Aorta (tissue), 5 donors: Measurements from ENCODE around the gene CACNA1B. TPM values are rescaled to one million over a fixed set of nuclear protein-coding genes. Genes with fewer than 3 reads are reported as not detected.
A peak's percentile ranks its signal among the peaks of the same experiment; 100 is the strongest.

Source experiments
- ATAC-seq: fragments of 200-7000 bp; cut with Tn5 transposase; one replicate; pipeline ENCODE4 v1.9.1; 2022; ENCODE audit warnings: moderate library complexity; ENCODE audit not compliant: low FRiP score
- DNase-seq, 2 donors: peaks; one replicate each; pipeline ENCODE4 v3.0.0-alpha.2; 2020
- H3K27ac ChIP-seq, 2 donors: one replicate each; pipeline ENCODE4 v1.5.1; 2013; ENCODE audit warnings: low read length in 2 of 2, mild to moderate bottlenecking in 2 of 2, moderate library complexity in 2 of 2, control low read depth in 1 of 2, inconsistent platforms in 1 of 2, low read depth in 1 of 2
- H3K27me3 ChIP-seq, 2 donors: one replicate each; pipeline ENCODE4 v1.6.1; 2013; ENCODE audit warnings: control low read depth in 1 of 2, low read length in 1 of 2, mild to moderate bottlenecking in 1 of 2, moderate library complexity in 1 of 2; ENCODE audit not compliant: insufficient read depth in 2 of 2, control insufficient read depth in 1 of 2
- H3K36me3 ChIP-seq, 2 donors: one replicate each; pipeline ENCODE4 v1.6.1; 2013; ENCODE audit warnings: control low read depth in 1 of 2, low read length in 1 of 2, mild to moderate bottlenecking in 1 of 2; ENCODE audit not compliant: insufficient read depth in 2 of 2, control insufficient read depth in 1 of 2
- H3K4me1 ChIP-seq, 2 donors: one replicate each; pipeline ENCODE4 v1.6.1; 2013; ENCODE audit warnings: low read length in 2 of 2, control low read depth in 1 of 2, mild to moderate bottlenecking in 1 of 2, moderate library complexity in 1 of 2; ENCODE audit not compliant: insufficient read depth in 2 of 2, control insufficient read depth in 1 of 2
- H3K4me3 ChIP-seq, 2 donors: one replicate each; pipeline ENCODE4 v1.5.1; 2013; ENCODE audit warnings: low read length in 2 of 2, control low read depth in 1 of 2, mild to moderate bottlenecking in 1 of 2
- H3K9me3 ChIP-seq: one replicate; pipeline ENCODE4 v1.6.1; 2013; ENCODE audit warnings: mild to moderate bottlenecking, low read length; ENCODE audit not compliant: control insufficient read depth
- WGBS, 2 donors: extraction: QIAGEN DNeasy Blood & Tissue Kit; methylation state at CpG; one replicate each; pipeline ENCODE4 v1.1.7; 2013; 5-methylcytosine and 5-hydroxymethylcytosine counted together
- intact Hi-C, 2 donors: fragments of 100-400 bp; cut with DNase I; formaldehyde crosslinking; loops; one replicate each; pipeline versions ENCODE4 v1.14.2 to v1.15.0; 2022
- polyA plus RNA-seq, 2 donors: library from polyadenylated mRNA; stranded (reverse); fragments of 200-250 nt; gene quantifications; one replicate each; pipeline ENCODE4 v1.2.3, GENCODE V29; 2013
- total RNA-seq, 2 donors: library from RNA; stranded (reverse); fragmentation: NEBNext Ultra II Directional; extraction: Animal tissue kit (Norgen Biotek cat#: 25700); gene quantifications; one replicate each; pipeline ENCODE4 v1.2.1, GENCODE V29; 2021
- donor health status: healthy with polysubstance abuse.
- donor health status: Bipolar disorder and iron deficiency.
- donor health status: DM: no; HTN: no; CAD: no.
- donor health status: DM: no; HTN: no; CAD: no.
- donor health status: DM: yes; HTN: yes; CAD: no.

The CACNA1B gene
- total and polyA plus RNA-seq, 4 donors, result under 0.01 to 0.05 (median 0.03) TPM; not detected in 1

- intact Hi-C loops, result no loop called here
- Histone ChIP-seq H3K36me3 (no peaks in the 10 kb centered on the region), H3K4me3 (no peak overlapping the region), H3K4me1 (no peaks in the 10 kb centered on the region), H3K27ac (no peak overlapping the region), H3K9me3 (no peaks in the 10 kb centered on the region), H3K27me3 (no peaks in the 10 kb centered on the region)
- ATAC-seq, result peak; percentile 15
- DNase-seq, result peak in 1 of 2 donors; percentile 49
- WGBS, 2 donors, result 68 to 72% methylated on average over 12 of the region's 12 CpGs
Measured at GRCh38 chr9:138072161-138072842, 194.7 kb downstream of the CACNA1B start.

- ATAC-seq (no peak), DNase-seq (peak in 1 of 2 donors; percentile 45)
- no peaks in the 10 kb centered on the region for H3K4me1 ChIP-seq
- no peak overlapping the region for H3K4me3 ChIP-seq
- H3K36me3 ChIP-seq, result no peaks in the 10 kb centered on the region
- H3K27me3 ChIP-seq, result no peaks in the 10 kb centered on the region
- WGBS, 2 donors, result 65 to 67% methylated on average over 9 of the region's 9 CpGs
- intact Hi-C loops, result no loop called here
- no peak overlapping the region for H3K27ac ChIP-seq
- H3K9me3 ChIP-seq, result no peaks in the 10 kb centered on the region
Measured at GRCh38 chr9:138072897-138073296, 195.3 kb downstream of the CACNA1B start.

GRCh38 chr9:138073408-138073807 is 195.8 kb downstream of the CACNA1B start:
- DNase-seq, result peak in 1 of 2 donors; percentile 38
- Histone ChIP-seq H3K9me3 (no peaks in the 10 kb centered on the region), H3K27me3 (no peaks in the 10 kb centered on the region), H3K4me3 (no peak overlapping the region), H3K27ac (no peak overlapping the region), H3K36me3 (no peaks in the 10 kb centered on the region), H3K4me1 (no peaks in the 10 kb centered on the region)
- intact Hi-C loops, result no loop called here
- ATAC-seq, result no peak
- WGBS, 2 donors, result 81 to 87% methylated on average over 12 of the region's 12 CpGs

- Histone ChIP-seq H3K4me3 (no peak overlapping the region), H3K27ac (no peak overlapping the region), H3K4me1 (no peaks in the 10 kb centered on the region), H3K27me3 (no peaks in the 10 kb centered on the region), H3K36me3 (no peaks in the 10 kb centered on the region), H3K9me3 (no peaks in the 10 kb centered on the region)
- ATAC-seq (no peak), DNase-seq (peak in 1 of 2 donors; percentile 33)
- intact Hi-C loops, result no loop called here
- 89 to 90% methylated on average over 12 of the region's 12 CpGs for WGBS, 2 donors
Measured at GRCh38 chr9:138073808-138074207, 196.2 kb downstream of the CACNA1B start.

GRCh38 chr9:138074516-138074915 is 196.9 kb downstream of the CACNA1B start:
- no peaks in the 10 kb centered on the region for H3K4me1 ChIP-seq
- DNase-seq (peak in 1 of 2 donors; percentile 55), ATAC-seq (no peak)
- H3K27me3 ChIP-seq, result no peaks in the 10 kb centered on the region
- no peaks in the 10 kb centered on the region for H3K36me3 ChIP-seq
- intact Hi-C loops, result no loop called here
- WGBS, 2 donors, result 88 to 92% methylated on average over 18 of the region's 18 CpGs
- no peaks in the 10 kb centered on the region for H3K9me3 ChIP-seq
- H3K4me3 ChIP-seq, result no peak overlapping the region
- no peak overlapping the region for H3K27ac ChIP-seq

- WGBS, 2 donors, result 85 to 86% methylated on average over 20 of the region's 20 CpGs
- Histone ChIP-seq H3K4me1 (no peaks in the 10 kb centered on the region), H3K4me3 (no peak overlapping the region), H3K9me3 (no peaks in the 10 kb centered on the region), H3K36me3 (no peaks in the 10 kb centered on the region), H3K27me3 (no peaks in the 10 kb centered on the region), H3K27ac (no peak overlapping the region)
- intact Hi-C loops, result no loop called here
- peak in 1 of 2 donors; percentile 50 for DNase-seq
- no peak for ATAC-seq
Measured at GRCh38 chr9:138075496-138075895, 197.9 kb downstream of the CACNA1B start.

GRCh38 chr9:138075961-138076649 is 198.5 kb downstream of the CACNA1B start:
- Histone ChIP-seq H3K9me3 (no peaks in the 10 kb centered on the region), H3K4me3 (no peak overlapping the region), H3K27ac (no peak overlapping the region), H3K4me1 (no peaks in the 10 kb centered on the region), H3K36me3 (no peaks in the 10 kb centered on the region), H3K27me3 (no peaks in the 10 kb centered on the region)
- DNase-seq (peak in 1 of 2 donors; percentile 45), ATAC-seq (no peak)
- WGBS, 2 donors, result 84 to 88% methylated on average over 14 of the region's 14 CpGs
- intact Hi-C loops, result no loop called here

GRCh38 chr9:138076650-138077009 is 199.0 kb downstream of the CACNA1B start:
- intact Hi-C loops, result no loop called here

GRCh38 chr9:138077126-138077525 is 199.5 kb downstream of the CACNA1B start:
- no peaks in the 10 kb centered on the region for H3K27me3 ChIP-seq
- H3K36me3 ChIP-seq, result no peaks in the 10 kb centered on the region
- 82 to 89% methylated on average over 9 of the region's 9 CpGs for WGBS, 2 donors
- H3K4me3 ChIP-seq, result no peak overlapping the region
- peak in 1 of 2 donors; percentile 65 for DNase-seq
- ATAC-seq, result no peak
- no peak overlapping the region for H3K27ac ChIP-seq
- H3K9me3 ChIP-seq, result no peaks in the 10 kb centered on the region
- intact Hi-C loops, result no loop called here
- no peaks in the 10 kb centered on the region for H3K4me1 ChIP-seq

More at GRCh38 chr9:138076650-138077009, 199.0 kb downstream of the CACNA1B start:
- WGBS, 2 donors, result 78 to 81% methylated on average over 5 of the region's 5 CpGs
- H3K36me3 ChIP-seq, result no peaks in the 10 kb centered on the region
- ATAC-seq (no peak), DNase-seq (no peak)
- no peaks in the 10 kb centered on the region for H3K9me3 ChIP-seq
- no peaks in the 10 kb centered on the region for H3K4me1 ChIP-seq
- no peaks in the 10 kb centered on the region for H3K27me3 ChIP-seq
- no peak overlapping the region for H3K27ac ChIP-seq
- no peak overlapping the region for H3K4me3 ChIP-seq
